GM23248 (cell line): ENCODE data around the gene C5orf52. TPM values are rescaled to one million over a fixed set of nuclear protein-coding genes. Genes with fewer than 3 reads are reported as not detected.

ENCODE experiments used
- DNase-seq: peaks from one replicate; pipeline ENCODE4 v3.0.0-alpha.2; 2015
- H2AFZ ChIP-seq: fragments of 200-600 bp; sonication (generic); 2 replicates; pipeline ENCODE4 v1.6.1; 2016; ENCODE audit warnings: antibody characterized with exemption
- H3F3A ChIP-seq: fragments of 200-600 bp; sonication (generic); 2 replicates; pipeline ENCODE4 v1.6.1; 2016; ENCODE audit warnings: mild to moderate bottlenecking, antibody characterized with exemption, mixed run types; ENCODE audit not compliant: insufficient read depth
- H3K27ac ChIP-seq: fragments of 200-600 bp; sonication (generic); 2 replicates; pipeline ENCODE4 v1.5.1; 2016; ENCODE audit warnings: mild to moderate bottlenecking
- H3K27me3 ChIP-seq: fragments of 200-600 bp; sonication (generic); replicated peaks from 2 replicates; pipeline ENCODE4 v1.6.1; 2016; ENCODE audit warnings: mild to moderate bottlenecking; ENCODE audit not compliant: insufficient read depth
- H3K36me3 ChIP-seq: fragments of 200-600 bp; sonication (generic); 2 replicates; pipeline ENCODE4 v1.6.1; 2016; ENCODE audit warnings: low read depth, mild to moderate bottlenecking
- H3K4me1 ChIP-seq: fragments of 200-600 bp; sonication (generic); 2 replicates; pipeline ENCODE4 v1.6.1; 2016; ENCODE audit warnings: mild to moderate bottlenecking; ENCODE audit not compliant: insufficient read depth
- H3K4me2 ChIP-seq: fragments of 200-600 bp; sonication (generic); one replicate; pipeline ENCODE4 v1.6.1; 2016; ENCODE audit warnings: mild to moderate bottlenecking; ENCODE audit not compliant: unreplicated experiment
- H3K4me3 ChIP-seq: fragments of 200-600 bp; sonication (generic); 2 replicates; pipeline ENCODE4 v1.5.1; 2016; ENCODE audit warnings: mild to moderate bottlenecking
- H3K79me2 ChIP-seq: fragments of 200-600 bp; sonication (generic); 2 replicates; pipeline ENCODE4 v1.6.1; 2016; ENCODE audit warnings: mild to moderate bottlenecking; ENCODE audit not compliant: insufficient read depth
- H3K9ac ChIP-seq: fragments of 200-600 bp; sonication (generic); 2 replicates; pipeline ENCODE4 v1.6.1; 2016; ENCODE audit warnings: mild to moderate bottlenecking
- H3K9me2 ChIP-seq: fragments of 200-600 bp; sonication (generic); 2 replicates; pipeline ENCODE4 v1.6.1; 2016; ENCODE audit warnings: mixed run types, mild to moderate bottlenecking, moderate library complexity; ENCODE audit not compliant: insufficient read depth
- H3K9me3 ChIP-seq: fragments of 200-600 bp; sonication (generic); one replicate; pipeline ENCODE4 v1.6.1; 2017; ENCODE audit warnings: low read depth
- H4K20me1 ChIP-seq: fragments of 200-600 bp; sonication (generic); 2 replicates; pipeline ENCODE4 v1.6.0; 2016; ENCODE audit not compliant: insufficient read depth
- EZH2 ChIP-seq: fragments of 200-600 bp; sonication (generic); IDR thresholded peaks from 2 replicates; pipeline ENCODE4 v1.6.1; 2018; ENCODE audit warnings: antibody characterized with exemption, mild to moderate bottlenecking; ENCODE audit not compliant: insufficient read depth, poor library complexity, severe bottlenecking
- EZH2phosphoT487 ChIP-seq: fragments of 200-600 bp; sonication (generic); IDR thresholded peaks from 2 replicates; pipeline ENCODE4 v1.6.1; 2018; ENCODE audit warnings: antibody characterized with exemption, moderate library complexity, mild to moderate bottlenecking, low read depth; ENCODE audit not compliant: insufficient read depth
- WGBS, 2 experiments: methylation state at CpG; one replicate each; pipeline ENCODE4 v1.1.6; 2015 to 2017; ENCODE audit warnings: low lambda C conversion rate in 2 of 2, low coverage in 1 of 2; ENCODE audit errors: missing lambda C conversion rate in 2 of 2; 5-methylcytosine and 5-hydroxymethylcytosine counted together
- in situ Hi-C: fragments of 300-500 bp; cut with MboI; formaldehyde crosslinking; loops from 2 replicates; pipeline ENCODE4 v1.15.0; 2020
- polyA plus RNA-seq: library from polyadenylated mRNA; unstranded; fragments of >200 nt; fragmentation: Nextera tagmentation; extraction: Ambion mirVana; gene quantifications from 2 replicates; pipeline ENCODE4 v1.2.1, GENCODE V29; 2016
- total RNA-seq: library from RNA; depleted of rRNA; stranded (reverse); fragments of >200 nt; shearing (Covaris generic); gene quantifications from 2 replicates; pipeline ENCODE4 v1.2.3, GENCODE V29; 2014

Gene C5orf52
- total and polyA plus RNA-seq, 2 experiments from 2014 or later: not detected

DNA sequence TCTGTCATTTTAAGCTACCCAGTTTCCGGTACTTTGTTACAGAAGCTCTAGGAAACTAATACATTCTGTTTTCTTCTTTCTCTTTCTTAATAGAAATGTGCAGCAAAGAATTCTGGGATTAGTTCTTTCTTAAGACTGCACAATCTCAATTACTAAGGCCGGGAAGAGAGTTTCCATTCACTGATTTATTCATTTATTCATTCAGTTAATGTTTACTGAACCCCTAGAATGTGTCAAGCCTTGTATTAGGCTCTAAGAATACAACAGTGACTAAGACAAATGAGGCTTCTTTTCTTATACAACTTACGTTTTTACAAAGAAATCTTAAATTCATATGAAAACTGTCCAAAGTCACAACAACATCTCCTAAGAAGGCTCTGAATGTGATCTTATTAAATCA is 32.4 kb downstream of the C5orf52 start:
- Histone ChIP-seq H4K20me1 (no peaks in the 10 kb centered on the region), H3K4me3 (no peak overlapping the region), H3F3A (no peaks in the 10 kb centered on the region), H3K4me1 (no peaks in the 10 kb centered on the region), H3K79me2 (no peaks in the 10 kb centered on the region), H3K9me2 (no peaks in the 10 kb centered on the region), H3K9ac (no peak overlapping the region), H3K27me3 (no peaks in the 10 kb centered on the region), H3K36me3 (no peaks in the 10 kb centered on the region), H3K9me3 (no peaks in the 10 kb centered on the region), H2AFZ (peak overlapping the region; percentile 42; the same call in 1 of the 2 replicates), H3K27ac (no peak overlapping the region), H3K4me2 (no peak overlapping the region)
- DNase-seq: no peak
- 73 to 77% methylated on average over 3 of the region's 3 CpGs for WGBS, 2 experiments
- TF ChIP-seq EZH2phosphoT487: no peak
- TF ChIP-seq EZH2: no peak
- in situ Hi-C loops: loop anchor here (25.0 kb wide), 1 partner anchor 216 kb away; no protein-coding TSS in a partner anchor

DNA sequence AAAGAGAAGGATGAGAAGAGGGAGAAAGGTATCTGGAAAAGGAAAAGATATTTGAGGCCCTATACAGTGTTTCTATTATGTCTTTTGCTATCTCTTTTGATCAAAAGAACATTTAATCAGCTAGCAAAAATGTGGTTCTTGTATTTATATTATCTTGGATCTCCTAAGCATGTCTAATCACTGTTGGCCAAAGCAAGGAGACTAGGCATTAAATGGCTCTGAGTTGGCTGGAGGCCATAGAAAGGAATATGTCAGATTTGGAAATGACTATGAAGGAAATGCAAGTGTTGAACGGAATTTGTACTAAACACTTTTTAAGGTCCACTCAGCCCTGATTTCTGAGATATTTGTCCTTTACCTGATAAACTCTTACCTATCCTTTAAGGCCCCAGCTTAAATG is 37.5 kb downstream of the C5orf52 start:
- no peak overlapping the region for H3K27ac ChIP-seq
- no peak for TF ChIP-seq EZH2
- no peak for TF ChIP-seq EZH2phosphoT487
- no peak overlapping the region for H3K9ac ChIP-seq
- no peaks in the 10 kb centered on the region for H3K9me3 ChIP-seq
- peaks cover 21% of the 10 kb centered on the region for H3F3A ChIP-seq
- no peaks in the 10 kb centered on the region for H3K36me3 ChIP-seq
- no peaks in the 10 kb centered on the region for H3K27me3 ChIP-seq
- H3K4me1 ChIP-seq: peaks cover 27% of the 10 kb centered on the region
- no peaks in the 10 kb centered on the region for H3K9me2 ChIP-seq
- 72 to 83% methylated on average over 1 of the region's 1 CpG for WGBS, 2 experiments
- H3K4me2 ChIP-seq: no peak overlapping the region
- no peak overlapping the region for H3K4me3 ChIP-seq
- in situ Hi-C loops: loop anchor here (25.0 kb wide), 1 partner anchor 222 kb away; no protein-coding TSS in a partner anchor
- no peak overlapping the region for H2AFZ ChIP-seq
- no peaks in the 10 kb centered on the region for H3K79me2 ChIP-seq
- no peak for DNase-seq
- H4K20me1 ChIP-seq: no peaks in the 10 kb centered on the region

DNA sequence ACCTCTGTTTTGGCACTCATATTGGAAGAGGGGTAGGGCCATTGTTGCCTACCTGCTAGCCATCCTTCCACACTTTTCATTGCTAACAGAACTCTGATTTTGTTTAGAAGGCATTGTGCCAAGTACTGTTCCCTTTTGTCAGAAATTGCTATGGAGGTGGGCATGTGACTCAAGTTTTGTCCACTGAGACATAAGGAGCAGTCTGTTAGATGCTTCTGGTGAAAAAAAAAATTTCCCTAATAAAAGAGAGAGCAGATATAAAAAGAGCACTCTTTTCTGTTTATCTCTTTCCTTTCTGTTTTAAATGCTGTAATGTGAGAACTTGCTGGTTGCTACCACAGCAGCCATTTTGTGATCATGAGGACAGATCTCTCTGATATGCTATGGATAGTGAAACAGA is 38.0 kb downstream of the C5orf52 start:
- no peaks in the 10 kb centered on the region for H3K9me3 ChIP-seq
- no peak overlapping the region for H3K9ac ChIP-seq
- peaks cover 21% of the 10 kb centered on the region for H3F3A ChIP-seq
- no peaks in the 10 kb centered on the region for H3K36me3 ChIP-seq
- DNase-seq: no peak
- H2AFZ ChIP-seq: no peak overlapping the region
- H3K79me2 ChIP-seq: no peaks in the 10 kb centered on the region
- peaks cover 32% of the 10 kb centered on the region for H3K4me1 ChIP-seq
- no peaks in the 10 kb centered on the region for H3K9me2 ChIP-seq
- H3K4me3 ChIP-seq: no peak overlapping the region
- H4K20me1 ChIP-seq: no peaks in the 10 kb centered on the region
- no peak for TF ChIP-seq EZH2
- TF ChIP-seq EZH2phosphoT487: no peak
- H3K4me2 ChIP-seq: no peak overlapping the region
- in situ Hi-C loops: loop anchor here (25.0 kb wide), 1 partner anchor 222 kb away; no protein-coding TSS in a partner anchor
- H3K27ac ChIP-seq: no peak overlapping the region
- H3K27me3 ChIP-seq: no peaks in the 10 kb centered on the region

DNA sequence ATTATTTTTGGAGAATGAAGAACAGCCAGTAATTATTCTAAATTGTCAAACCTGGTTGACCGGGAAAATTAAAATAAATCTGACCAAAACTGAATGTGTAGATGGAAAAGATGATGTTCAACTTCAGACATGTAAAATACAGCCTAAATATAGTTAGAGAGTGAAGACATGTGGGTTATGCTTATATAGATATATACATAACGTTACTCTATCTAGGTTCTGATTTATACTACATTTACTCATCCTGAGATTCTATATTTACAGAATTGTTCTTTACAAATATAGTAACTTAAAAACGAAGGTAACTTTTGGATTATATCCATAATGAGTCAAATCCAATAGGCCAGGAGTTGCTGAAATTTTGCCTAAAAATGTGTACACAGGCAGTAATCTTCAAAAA is 39.1 kb downstream of the C5orf52 start:
- H3K36me3 ChIP-seq: no peaks in the 10 kb centered on the region
- H3K9ac ChIP-seq: peak overlapping the region; percentile 26
- no peaks in the 10 kb centered on the region for H3K9me3 ChIP-seq
- peak overlapping the region; percentile 40 for H3K4me3 ChIP-seq
- WGBS, 2 experiments: 53 to 57% methylated on average over 3 of the region's 3 CpGs
- TF ChIP-seq EZH2phosphoT487 (no peak), EZH2 (no peak)
- no peak for DNase-seq
- in situ Hi-C loops: loop anchor here (25.0 kb wide), 1 partner anchor 223 kb away; no protein-coding TSS in a partner anchor
- H3K4me1 ChIP-seq: peaks cover 38% of the 10 kb centered on the region
- no peaks in the 10 kb centered on the region for H4K20me1 ChIP-seq
- peak overlapping the region; percentile 77 for H3K27ac ChIP-seq
- no peaks in the 10 kb centered on the region for H3K27me3 ChIP-seq
- H2AFZ ChIP-seq: peak overlapping the region; percentile 26; the same call in 1 of the 2 replicates
- no peaks in the 10 kb centered on the region for H3K9me2 ChIP-seq
- no peaks in the 10 kb centered on the region for H3K79me2 ChIP-seq
- H3F3A ChIP-seq: peaks cover 21% of the 10 kb centered on the region
- H3K4me2 ChIP-seq: peak overlapping the region; percentile 78
